Measurements from ENCODE around the gene RGS9. TPM values are rescaled to one million over a fixed set of nuclear protein-coding genes. Genes with fewer than 3 reads are reported as not detected.

RGS9 gene
- total and polyA plus RNA-seq, 2 donors (not counting 1 experiment from before 2014, with no cell fraction given) = 1.6 to 1.7 TPM

GRCh38 chr17:65104541-65104940 lies 32.6 kb upstream of the RGS9 start:
- no peak overlapping the region for H3K27ac ChIP-seq (ENCODE audit: insufficient read depth, low read length)
- no peak for DNase-seq (ENCODE audit: low read depth in 2 of 2)

GRCh38 chr17:65104973-65105372 lies 32.2 kb upstream of the RGS9 start:
- TF ChIP-seq CTCF (conservative IDR thresholded peaks at IDR 0.05 in 1 of 2, IDR thresholded peaks at IDR 0.05 in 1 of 2; ENCODE audit: low read depth in 1 of 2, low read length in 2 of 2) (no peak), EZH2 (IDR thresholded peaks at IDR 0.05; ENCODE audit: low read length, missing control alignments) (no peak)
- no peak overlapping the region for H3K4me3 ChIP-seq (replicated peaks in 1 of 4; ENCODE audit: control extremely low read depth in 1 of 4, insufficient read depth in 1 of 4, low read depth in 3 of 4, low read length in 4 of 4)
- no peaks in the 10 kb centered on the region for H3K36me3 ChIP-seq (ENCODE audit: control insufficient read depth, insufficient read depth, low read length)
- H3K9me3 ChIP-seq (ENCODE audit: control insufficient read depth, insufficient read depth, low read depth, low read length) = no peaks in the 10 kb centered on the region
- peaks cover 11% of the 10 kb centered on the region for H3K4me1 ChIP-seq (ENCODE audit: control insufficient read depth, extremely low read depth, insufficient read depth, low read length)
- no peak overlapping the region for H3K9ac ChIP-seq (ENCODE audit: insufficient read depth, low read length)
- H4K20me1 ChIP-seq (ENCODE audit: control insufficient read depth, extremely low read depth, insufficient read depth, low read length) = no peaks in the 10 kb centered on the region
- no peak overlapping the region for H2AFZ ChIP-seq (ENCODE audit: low read length)
- H3K27me3 ChIP-seq (ENCODE audit: control insufficient read depth, insufficient read depth, low read length) = peaks cover 2% of the 10 kb centered on the region
- H3K4me2 ChIP-seq (ENCODE audit: extremely low read depth, insufficient read depth, low read length) = no peak overlapping the region
- no peak for DNase-seq (ENCODE audit: low read depth in 2 of 2)
- no peaks in the 10 kb centered on the region for H3K79me2 ChIP-seq (ENCODE audit: control insufficient read depth, insufficient read depth, low read length)
- no peak overlapping the region for H3K27ac ChIP-seq (ENCODE audit: insufficient read depth, low read length)

More at GRCh38 chr17:65104541-65104940, 32.6 kb upstream of the RGS9 start:
- Histone ChIP-seq H4K20me1 (ENCODE audit: control insufficient read depth, extremely low read depth, insufficient read depth, low read length) (no peaks in the 10 kb centered on the region), H3K9me3 (ENCODE audit: control insufficient read depth, insufficient read depth, low read depth, low read length) (no peaks in the 10 kb centered on the region), H3K79me2 (ENCODE audit: control insufficient read depth, insufficient read depth, low read length) (no peaks in the 10 kb centered on the region), H3K4me2 (ENCODE audit: extremely low read depth, insufficient read depth, low read length) (no peak overlapping the region), H3K36me3 (ENCODE audit: control insufficient read depth, insufficient read depth, low read length) (no peaks in the 10 kb centered on the region), H3K4me1 (ENCODE audit: control insufficient read depth, extremely low read depth, insufficient read depth, low read length) (peaks cover 11% of the 10 kb centered on the region), H3K9ac (ENCODE audit: insufficient read depth, low read length) (no peak overlapping the region), H2AFZ (ENCODE audit: low read length) (no peak overlapping the region), H3K4me3 (replicated peaks in 1 of 4; ENCODE audit: control extremely low read depth in 1 of 4, insufficient read depth in 1 of 4, low read depth in 3 of 4, low read length in 4 of 4) (no peak overlapping the region), H3K27me3 (ENCODE audit: control insufficient read depth, insufficient read depth, low read length) (no peaks in the 10 kb centered on the region)
- TF ChIP-seq CTCF (conservative IDR thresholded peaks at IDR 0.05 in 1 of 2, IDR thresholded peaks at IDR 0.05 in 1 of 2; ENCODE audit: low read depth in 1 of 2, low read length in 2 of 2) = no peak
- TF ChIP-seq EZH2 (IDR thresholded peaks at IDR 0.05; ENCODE audit: low read length, missing control alignments) = no peak

- Histone ChIP-seq H3K36me3 (ENCODE audit: control insufficient read depth, insufficient read depth, low read length) (no peaks in the 10 kb centered on the region), H3K27me3 (ENCODE audit: control insufficient read depth, insufficient read depth, low read length) (peaks cover 2% of the 10 kb centered on the region), H3K9ac (ENCODE audit: insufficient read depth, low read length) (no peak overlapping the region), H2AFZ (ENCODE audit: low read length) (no peak overlapping the region), H3K4me3 (replicated peaks in 1 of 4; ENCODE audit: control extremely low read depth in 1 of 4, insufficient read depth in 1 of 4, low read depth in 3 of 4, low read length in 4 of 4) (no peak overlapping the region), H3K27ac (ENCODE audit: insufficient read depth, low read length) (no peak overlapping the region), H4K20me1 (ENCODE audit: control insufficient read depth, extremely low read depth, insufficient read depth, low read length) (no peaks in the 10 kb centered on the region), H3K79me2 (ENCODE audit: control insufficient read depth, insufficient read depth, low read length) (no peaks in the 10 kb centered on the region), H3K4me2 (ENCODE audit: extremely low read depth, insufficient read depth, low read length) (no peak overlapping the region), H3K4me1 (ENCODE audit: control insufficient read depth, extremely low read depth, insufficient read depth, low read length) (peaks cover 7% of the 10 kb centered on the region), H3K9me3 (ENCODE audit: control insufficient read depth, insufficient read depth, low read depth, low read length) (no peaks in the 10 kb centered on the region)
- no peak for DNase-seq (ENCODE audit: low read depth in 2 of 2)
- TF ChIP-seq EZH2 (IDR thresholded peaks at IDR 0.05; ENCODE audit: low read length, missing control alignments) (no peak), CTCF (conservative IDR thresholded peaks at IDR 0.05 in 1 of 2, IDR thresholded peaks at IDR 0.05 in 1 of 2; ENCODE audit: low read depth in 1 of 2, low read length in 2 of 2) (no peak)
Measured at GRCh38 chr17:65108152-65108551, 29.0 kb upstream of the RGS9 start.

All from fibroblast of lung (primary cell).